ENCODE data around the gene PTPN6. TPM values are rescaled to one million over a fixed set of nuclear protein-coding genes. Genes with fewer than 3 reads are reported as not detected.

PTPN6 gene
- total and polyA plus RNA-seq, 2 of the 8 experiments (the other 6 are each of a cell fraction or from before 2014, with no cell fraction given): 16.3 to 28.4 TPM

GRCh38 chr12:6936636-6937480 is 14.3 kb upstream of the PTPN6 start:
- H2BK20ac ChIP-seq (ENCODE audit: low read length): no peak overlapping the region
- H3K79me1 ChIP-seq (ENCODE audit: low read depth, low read length): peaks cover 12% of the 10 kb centered on the region
- peak overlapping the region; percentile 79 for H2BK5ac ChIP-seq (ENCODE audit: low read depth, low read length)
- no peak overlapping the region for H3K4ac ChIP-seq (replicated peaks; ENCODE audit: insufficient read length, low read depth, low read length)
- no peak overlapping the region for H4K91ac ChIP-seq (replicated peaks; ENCODE audit: insufficient read length, low read length)
- peak overlapping the region; percentile 9 for H3K56ac ChIP-seq (replicated peaks; ENCODE audit: insufficient read length, low read depth, low read length)
- peak overlapping the region; percentile 71; the same call in 1 of the 2 replicates for H3K18ac ChIP-seq (ENCODE audit: extremely low read depth, low read length)
- H3K79me2 ChIP-seq (ENCODE audit: control insufficient read depth in 1 of 2, insufficient read depth in 2 of 2, low read length in 2 of 2): peaks cover 0 to 12% of the 10 kb centered on the region in 2 experiments; a peak in 2 of 4 replicates
- H2BK120ac ChIP-seq (replicated peaks; ENCODE audit: low read depth, low read length): no peak overlapping the region
- H3K9me3 ChIP-seq (ENCODE audit: insufficient read depth in 2 of 2, low read depth in 1 of 2, low read length in 1 of 2): no peaks in the 10 kb centered on the region
- H3K4me3 ChIP-seq (ENCODE audit: extremely low read depth in 1 of 4, insufficient read depth in 2 of 4, low read depth in 3 of 4, low read length in 4 of 4): peak overlapping the region; percentile 42 to 69 (median 58)
- peak overlapping the region; percentile 46 to 71 for H3K4me2 ChIP-seq (ENCODE audit: insufficient read depth in 1 of 2, low read depth in 2 of 2, low read length in 2 of 2)
- peaks cover 15% of the 10 kb centered on the region in 2 experiments for H4K20me1 ChIP-seq (replicated peaks in 1 of 2; ENCODE audit: control insufficient read depth in 1 of 2, insufficient read depth in 2 of 2, low read length in 2 of 2)
- no peak overlapping the region for H2BK15ac ChIP-seq (ENCODE audit: low read length)
- peak overlapping the region; percentile 39 for H4K8ac ChIP-seq (ENCODE audit: extremely low read depth, insufficient read depth, low read length)
- no peak overlapping the region for H2BK12ac ChIP-seq (ENCODE audit: low read depth, low read length)
- H3K4me1 ChIP-seq (replicated peaks in 1 of 4; ENCODE audit: control insufficient read depth in 3 of 4, insufficient read depth in 4 of 4, low read length in 3 of 4): peaks cover 0 to 13% (median 5%) of the 10 kb centered on the region in 4 experiments; a peak in 5 of 7 replicates
- H3K27ac ChIP-seq (ENCODE audit: low read depth, low read length): no peak overlapping the region
- 45% methylated on average over 27 of the region's 36 CpGs; no CpG with 5 or more reads in 1 of the 2 experiments for WGBS, 2 experiments (ENCODE audit: extremely low coverage in 1 of 2, insufficient coverage in 1 of 2, insufficient read length in 1 of 2, insufficient replicate concordance in 2 of 2, low coverage in 1 of 2, low lambda C conversion rate in 2 of 2, missing lambda C conversion rate in 1 of 2)
- FAIRE-seq (no peak), DNase-seq (ENCODE audit: low read depth in 1 of 2, low spot score in 2 of 2) (peak in 1 of 2 experiments; percentile 71)
- H3K23me2 ChIP-seq (ENCODE audit: low read depth, low read length): peaks cover 4% of the 10 kb centered on the region; the same call in 1 of the 2 replicates
- ChIA-PET POLR2A (ENCODE audit: partially characterized antibody) (interaction anchor here (0.6 to 44.0 kb wide), 14 partner anchors 5 to 324 kb away, joined by 3 to 1596 read pairs (median 4); partner anchors contain the start of genes ATN1, C12orf57, CDCA3 and EMG1), CTCF (ENCODE audit: partially characterized antibody) (interaction anchor here (1.1 to 20.2 kb wide), 11 partner anchors 9 to 384 kb away, joined by 3 to 253 read pairs (median 5); partner anchors contain the start of genes ATN1, SPSB2 and TPI1)
- H4K5ac ChIP-seq (ENCODE audit: insufficient read length, low read depth, low read length): no peak overlapping the region
- H3K23ac ChIP-seq (ENCODE audit: insufficient read length): no peak overlapping the region
- peak overlapping the region in 2 of 4 experiments; percentile 93 to 95; a peak in 2 of 7 replicates for H3K9ac ChIP-seq (replicated peaks in 1 of 4; ENCODE audit: extremely low read depth in 1 of 4, low read depth in 3 of 4, low read length in 3 of 4)
- no peak overlapping the region for H2AK5ac ChIP-seq (ENCODE audit: low read depth, low read length)
- H3K36me3 ChIP-seq (ENCODE audit: control insufficient read depth in 2 of 4, insufficient read depth in 4 of 4, low read length in 3 of 4): peaks cover 14 to 49% (median 31%) of the 10 kb centered on the region in 4 experiments
- no peak overlapping the region for H2AFZ ChIP-seq (ENCODE audit: low read length)
- H3K27me3 ChIP-seq (replicated peaks in 1 of 4; ENCODE audit: control insufficient read depth in 3 of 4, extremely low read depth in 1 of 4, insufficient read depth in 3 of 4, low read length in 3 of 4): no peaks in the 10 kb centered on the region
- no peak overlapping the region for H3K14ac ChIP-seq (ENCODE audit: insufficient read length)
- TF ChIP-seq CTCF (IDR thresholded peaks at IDR 0.05; ENCODE audit: control extremely low read depth in 1 of 3, insufficient read depth in 1 of 3, low read depth in 1 of 3, low read length in 3 of 3) (peak in 1 of 3 experiments; percentile 5; a peak in 1 of 4 replicates), JUND (IDR thresholded peaks at IDR 0.05; ENCODE audit: low read length) (no peak), MAX (IDR thresholded peaks at IDR 0.05) (no peak), RXRA (IDR thresholded peaks at IDR 0.05; ENCODE audit: insufficient read depth, low read depth, low read length) (no peak), POLR2AphosphoS5 (IDR thresholded peaks at IDR 0.05; ENCODE audit: low read depth, low read length) (0 out of 2 replicates have a peak, but pooled peaks have one; percentile 27), CREB1 (IDR thresholded peaks at IDR 0.05) (no peak), USF2 (IDR thresholded peaks at IDR 0.05; ENCODE audit: low read length) (0 out of 2 replicates have a peak, but pooled peaks have one; percentile 9)
